Hematopoietic multipotent progenitor cell treated with erythropoietin and hydrocortisone succinate and interleukin-3 and kit ligand, for 6 days (in vitro differentiated cells): Measurements from ENCODE around the gene CCDC144A.
A peak's percentile ranks its signal among the peaks of the same experiment; 100 is the strongest.
"Not testable (repeated sequence)": the region's sequence is repeated elsewhere in the genome, so short reads cannot be mapped to it uniquely, and the experiment has no call there.

ENCODE experiments used
- DNase-seq: peaks from one replicate; pipeline ENCODE4 v3.0.0-alpha.2; 2015

Gene CCDC144A

DNA sequence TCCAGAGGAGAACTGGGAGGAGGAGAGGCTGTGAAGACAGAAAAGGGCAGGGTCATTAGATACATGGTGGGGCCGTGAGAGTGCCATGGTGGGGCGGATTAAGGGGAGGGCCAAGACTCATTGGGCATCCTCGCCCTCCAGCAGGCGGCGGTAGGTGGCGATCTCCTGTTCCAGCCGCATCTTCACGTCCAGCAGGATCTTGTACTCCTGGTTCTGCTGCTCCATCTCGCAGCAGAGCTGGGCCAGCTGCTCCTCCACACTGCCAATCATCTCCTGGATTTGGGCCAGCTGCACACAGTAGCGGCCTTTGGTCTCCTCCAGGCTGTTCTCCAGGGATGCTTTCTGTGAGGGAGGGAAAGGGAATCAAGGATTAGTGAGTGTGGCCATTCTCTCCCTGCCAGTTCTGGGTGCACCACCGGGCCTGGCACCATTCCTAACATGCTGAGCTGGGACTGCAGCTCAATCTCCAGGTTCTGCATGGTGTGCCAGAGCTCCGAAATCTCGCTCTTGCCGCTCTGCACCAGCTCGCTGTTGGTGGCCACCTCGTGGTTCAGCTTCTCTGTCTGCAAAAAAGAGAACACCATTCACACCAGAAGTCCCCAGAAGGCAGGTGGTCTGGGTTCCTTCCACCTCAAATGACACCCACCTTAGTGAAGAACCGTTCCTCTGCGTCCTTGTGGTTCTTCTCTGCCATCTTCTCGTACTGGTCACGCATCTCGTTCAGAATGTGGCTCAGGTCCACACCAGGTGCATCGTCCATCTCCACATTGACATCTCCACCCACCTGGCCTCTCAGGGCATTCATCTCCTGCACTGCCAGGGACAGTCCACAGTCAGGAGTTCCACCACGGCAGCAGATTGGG is 129.0 kb downstream of the CCDC144A start:
- DNase-seq = no peak

DNA sequence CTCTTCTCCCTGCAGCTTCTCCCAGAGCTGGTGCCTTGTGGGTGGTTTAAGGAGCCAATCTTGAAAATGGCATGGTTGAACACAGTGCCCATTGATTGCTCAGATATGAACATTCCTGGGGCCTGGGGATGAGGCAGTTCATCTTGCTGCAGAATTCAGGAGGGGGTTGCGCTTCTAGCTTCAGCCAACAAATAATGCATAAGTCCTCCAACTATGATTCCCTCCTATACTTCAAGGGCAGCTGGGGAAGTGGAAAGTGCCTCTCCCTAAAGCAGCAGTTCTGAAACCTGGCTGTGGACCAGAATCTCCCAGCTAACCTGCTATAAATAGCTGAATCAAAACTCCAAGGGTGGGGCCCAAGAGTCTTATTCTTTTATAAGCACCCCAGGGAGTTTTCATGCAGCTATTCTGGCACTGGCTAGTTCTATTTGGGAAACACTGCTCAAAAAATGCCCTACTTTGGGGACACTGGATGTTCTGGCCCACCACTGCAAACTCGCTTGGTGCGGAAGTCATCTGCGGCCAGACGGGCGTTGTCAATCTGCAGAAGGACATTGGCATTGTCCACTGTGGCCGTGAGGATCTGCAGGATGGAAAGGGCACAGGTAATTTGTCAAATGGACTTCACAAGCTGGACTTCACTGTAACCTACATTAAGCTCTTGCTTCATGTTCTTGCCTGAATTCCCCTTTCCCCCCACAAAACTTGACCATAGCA is 130.3 kb downstream of the CCDC144A start:
- no peak for DNase-seq

DNA sequence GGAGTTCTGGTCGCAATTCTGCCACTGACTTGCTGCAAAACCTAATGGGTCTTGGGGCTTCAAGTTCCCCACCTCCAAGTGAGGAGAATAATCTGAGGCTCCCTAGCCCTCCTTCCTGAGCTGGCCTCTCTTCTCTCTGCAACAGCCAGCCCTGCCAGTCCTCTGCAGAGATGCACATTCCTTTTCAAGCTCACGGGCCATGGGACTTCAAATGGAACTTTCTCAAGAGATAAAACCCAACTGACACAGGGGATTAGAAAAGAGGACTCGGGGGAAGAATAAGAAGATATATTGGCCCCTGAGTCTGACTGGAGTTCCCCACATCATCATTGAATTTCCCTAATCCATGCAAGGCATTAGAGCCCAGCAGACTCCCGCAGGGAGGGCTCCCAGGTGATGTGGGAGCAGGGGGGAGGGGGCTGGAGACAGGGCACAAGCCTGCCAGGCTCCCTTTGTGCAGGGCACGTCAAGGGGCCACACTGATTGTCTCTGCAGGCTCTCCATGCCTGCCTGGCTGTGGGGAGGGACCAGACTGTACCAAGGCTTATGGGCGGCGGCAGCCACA is 131.0 kb downstream of the CCDC144A start:
- DNase-seq = no peak

DNA sequence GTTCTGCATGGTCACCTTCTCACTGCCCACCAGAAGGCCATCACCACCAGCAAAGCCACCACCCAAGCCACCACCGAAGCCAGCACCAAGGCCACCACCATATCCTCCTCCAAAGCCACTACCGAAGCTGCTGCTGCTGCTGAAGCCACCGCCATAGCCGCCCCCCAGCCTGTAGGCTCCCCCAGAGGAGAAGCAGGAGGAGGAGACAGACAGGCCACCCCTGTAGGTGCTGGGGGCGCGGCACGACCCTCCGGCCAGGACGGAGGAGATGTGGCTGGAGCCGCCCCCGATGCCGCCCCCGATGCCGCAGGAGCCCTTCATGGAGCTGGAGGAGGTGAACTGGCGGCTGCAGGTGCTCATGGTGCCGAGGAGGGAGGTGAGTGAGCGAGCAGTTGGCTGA is 132.1 kb downstream of the CCDC144A start:
- DNase-seq = not testable (repeated sequence)

DNA sequence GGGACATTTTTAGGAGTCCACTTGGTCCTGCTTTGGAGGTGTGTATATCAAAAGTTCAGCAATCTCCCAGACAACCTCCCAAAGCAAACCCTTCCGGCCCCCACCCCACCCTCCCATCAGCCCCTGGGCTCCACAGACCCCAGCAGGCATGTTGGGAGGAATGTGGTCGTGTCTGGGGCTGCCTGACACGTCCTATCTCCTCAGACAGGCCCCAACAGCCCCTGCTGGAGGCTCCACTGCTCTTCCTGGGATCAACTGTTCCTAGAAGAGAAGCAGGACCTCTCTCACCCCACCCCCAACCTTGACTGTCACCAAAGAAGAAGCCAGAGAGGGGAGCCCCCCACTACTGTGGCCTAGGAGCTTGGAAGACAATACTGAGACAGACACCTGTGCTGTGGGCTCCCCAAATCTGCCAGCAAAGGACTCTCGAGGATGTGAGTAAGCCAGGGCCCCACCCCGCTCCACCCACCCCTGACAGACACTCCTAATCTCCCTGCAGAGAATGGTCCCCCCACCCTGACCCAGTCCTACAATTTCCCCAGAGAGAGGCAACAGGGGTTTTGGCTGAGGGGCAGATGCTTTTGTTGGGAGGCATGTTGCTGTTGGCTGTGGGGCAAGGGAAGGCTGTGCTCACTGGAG is 133.8 kb downstream of the CCDC144A start:
- peak; percentile 20 for DNase-seq
